Stimulated activated CD8-positive, alpha-beta memory T cell treated with anti-CD3 and anti-CD28 coated beads, Interleukin-15, amount 100 ng/mL, for 4 hours (primary cell): ENCODE results near the gene ARID1B.

Experiments
- DNase-seq, 2 donors: peaks; one replicate each; pipeline ENCODE4 v3.0.0-alpha.2; 2020; ENCODE audit warnings: low read depth in 2 of 2

ARID1B gene

DNA sequence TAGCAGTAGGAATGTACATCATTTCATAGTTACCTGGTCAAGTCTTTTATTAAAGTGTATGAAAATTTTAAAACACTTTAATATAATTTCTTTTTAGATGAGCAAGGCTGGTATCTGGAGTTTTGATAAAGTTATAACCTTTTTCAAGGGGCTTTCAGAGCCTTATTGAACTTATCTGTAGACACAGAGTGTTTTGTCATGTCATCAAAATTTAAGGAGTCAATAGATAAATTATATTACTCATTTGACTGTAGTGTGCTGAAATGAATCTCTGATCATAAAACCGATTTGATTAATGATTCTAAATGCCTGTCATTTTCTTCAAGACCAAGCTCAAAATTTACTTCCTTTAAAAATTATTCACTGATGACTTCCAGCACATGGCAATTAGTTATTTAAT, 125.6 kb downstream of the ARID1B start:
- DNase-seq, result no peak

DNA sequence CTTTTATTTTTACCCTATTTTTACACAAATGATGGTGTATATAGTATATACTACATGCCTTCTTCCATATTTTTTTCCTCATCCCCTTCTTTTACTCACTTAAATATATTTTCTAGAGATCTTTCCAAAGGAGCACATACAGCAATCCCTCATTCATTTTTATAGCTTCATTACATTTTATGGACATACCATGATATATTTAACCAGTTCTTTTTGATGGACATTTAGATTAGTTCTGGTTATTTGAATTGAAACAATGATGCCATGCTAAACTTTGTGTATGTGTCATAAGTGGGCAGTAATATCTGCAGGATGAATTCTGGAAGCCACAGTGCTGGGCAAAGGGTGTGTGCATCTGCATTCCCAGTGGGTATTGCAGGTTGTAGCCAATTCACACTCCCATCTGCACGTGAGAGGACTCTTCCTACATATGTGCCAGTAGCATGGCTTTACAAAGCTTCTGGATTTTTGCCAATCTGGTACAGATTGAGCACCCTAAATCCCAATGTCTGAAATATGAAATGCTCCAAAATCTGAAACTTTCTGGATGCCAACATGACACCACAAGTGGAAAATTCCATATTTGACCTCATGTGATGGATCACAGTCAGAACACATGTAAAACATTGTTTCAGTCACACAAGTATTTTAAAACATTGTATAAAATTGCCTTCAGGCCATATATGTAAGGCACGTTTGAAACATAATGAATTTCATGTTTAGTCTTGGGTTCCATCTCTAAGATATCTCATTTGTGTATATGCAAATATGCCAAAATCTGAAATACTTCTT, 127.2 kb downstream of the ARID1B start:
- DNase-seq, result no peak

- DNase-seq, result no peak
Observed at GRCh38 chr6:156905801-156906200, 128.6 kb downstream of the ARID1B start.

DNA sequence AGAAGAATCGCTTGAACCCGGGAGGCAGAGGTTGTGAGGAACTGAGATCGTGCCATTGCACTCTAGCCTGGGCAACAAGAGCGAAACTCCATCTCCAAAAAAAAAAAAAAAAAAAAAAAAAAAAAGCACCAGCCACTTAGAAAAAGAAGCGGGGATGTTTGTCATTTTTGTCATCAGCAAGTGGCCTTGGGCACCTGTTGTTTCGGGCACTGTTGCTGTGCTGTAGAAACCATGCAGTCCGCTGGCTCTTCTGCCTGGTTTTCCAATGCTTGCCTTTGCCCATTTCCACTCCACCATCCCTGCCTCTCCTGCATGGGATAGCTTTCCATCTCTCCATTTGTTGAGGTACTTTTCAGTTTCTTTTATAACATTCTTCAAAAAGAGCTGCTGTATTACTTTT, 129.3 kb downstream of the ARID1B start:
- no peak for DNase-seq

GRCh38 chr6:156909212-156910010, 132.2 kb downstream of the ARID1B start:
- DNase-seq, result no peak

GRCh38 chr6:156910011-156910334, 132.8 kb downstream of the ARID1B start:
- DNase-seq, result no peak

GRCh38 chr6:156910938-156911337, 133.8 kb downstream of the ARID1B start:
- DNase-seq, result no peak

GRCh38 chr6:156911581-156911980, 134.4 kb downstream of the ARID1B start:
- no peak for DNase-seq

DNA sequence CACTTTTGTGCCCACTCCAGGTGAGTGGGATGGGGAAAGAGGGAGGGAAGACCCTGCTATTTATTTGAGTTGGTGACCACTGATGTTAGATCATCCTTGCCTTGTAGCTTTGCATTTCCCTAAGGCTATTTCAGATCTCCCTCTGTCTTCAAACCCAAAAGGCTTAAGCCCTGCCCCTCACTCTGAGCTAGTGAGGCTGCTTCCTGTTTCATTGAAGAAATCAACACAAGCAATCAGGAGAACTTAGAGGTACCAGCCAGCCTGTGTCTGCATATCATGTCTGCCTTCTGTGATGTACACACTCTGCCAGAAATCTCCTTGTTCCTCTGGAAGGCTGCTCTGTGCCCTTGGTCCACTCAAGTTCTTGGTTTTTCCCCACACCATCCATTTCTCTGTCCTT, 135.3 kb downstream of the ARID1B start:
- no peak for DNase-seq

DNA sequence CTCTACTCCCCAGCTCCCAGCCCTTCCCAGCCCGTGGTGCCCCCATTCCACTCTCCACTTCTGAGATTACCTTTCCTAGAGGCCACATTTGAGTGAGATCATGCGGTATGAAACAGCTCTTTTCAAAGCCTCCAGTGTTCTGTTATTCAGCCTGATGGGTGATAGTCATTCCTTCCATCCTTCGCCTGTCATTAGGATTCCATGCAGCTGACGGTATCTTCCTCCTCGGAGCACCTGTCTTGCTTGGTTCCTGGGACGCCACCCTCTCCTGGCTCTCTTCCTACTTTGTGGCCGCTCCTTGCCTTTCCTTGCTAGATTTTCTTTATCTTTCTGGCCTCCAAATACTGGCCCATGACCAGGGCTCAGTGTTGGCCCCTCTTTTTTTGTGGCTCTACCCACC, 137.0 kb downstream of the ARID1B start:
- no peak for DNase-seq

DNA sequence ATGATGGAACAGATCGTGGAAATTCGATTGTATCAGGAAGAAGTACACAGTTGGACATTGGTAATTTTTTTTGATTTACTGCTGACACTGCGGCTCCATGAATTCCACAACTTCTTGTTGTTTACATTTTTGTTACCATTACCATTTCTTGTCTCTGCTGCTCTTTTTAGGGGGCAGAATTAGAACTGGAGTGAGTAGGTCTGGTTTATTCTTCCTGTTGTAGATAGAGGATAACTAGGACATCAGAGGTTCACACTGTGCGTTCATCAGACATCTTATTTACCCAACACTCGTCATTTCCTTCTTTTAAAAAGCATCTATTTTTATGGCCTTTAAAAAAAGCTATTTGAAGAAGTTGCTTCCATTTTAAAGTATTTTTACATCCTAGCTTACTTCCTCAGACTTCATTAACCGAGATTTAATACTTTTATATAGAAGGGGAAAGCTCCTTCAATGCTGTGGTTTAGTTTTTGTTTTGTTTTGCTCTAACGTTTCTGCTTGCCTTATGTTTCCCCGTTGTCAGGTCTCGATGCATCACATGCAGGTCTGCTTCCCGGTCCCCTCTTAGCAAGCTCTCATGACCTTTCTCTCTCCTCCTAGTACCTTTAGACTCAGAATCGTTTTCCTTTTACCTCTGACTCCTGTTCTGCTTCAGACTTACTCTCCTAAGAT, 139.1 kb downstream of the ARID1B start:
- DNase-seq, result no peak

GRCh38 chr6:156917213-156917612, 140.0 kb downstream of the ARID1B start:
- no peak for DNase-seq

- no peak for DNase-seq
Observed at GRCh38 chr6:156918647-156919046, 141.5 kb downstream of the ARID1B start.

- no peak for DNase-seq
Observed at GRCh38 chr6:156919370-156919769, 142.2 kb downstream of the ARID1B start.

DNA sequence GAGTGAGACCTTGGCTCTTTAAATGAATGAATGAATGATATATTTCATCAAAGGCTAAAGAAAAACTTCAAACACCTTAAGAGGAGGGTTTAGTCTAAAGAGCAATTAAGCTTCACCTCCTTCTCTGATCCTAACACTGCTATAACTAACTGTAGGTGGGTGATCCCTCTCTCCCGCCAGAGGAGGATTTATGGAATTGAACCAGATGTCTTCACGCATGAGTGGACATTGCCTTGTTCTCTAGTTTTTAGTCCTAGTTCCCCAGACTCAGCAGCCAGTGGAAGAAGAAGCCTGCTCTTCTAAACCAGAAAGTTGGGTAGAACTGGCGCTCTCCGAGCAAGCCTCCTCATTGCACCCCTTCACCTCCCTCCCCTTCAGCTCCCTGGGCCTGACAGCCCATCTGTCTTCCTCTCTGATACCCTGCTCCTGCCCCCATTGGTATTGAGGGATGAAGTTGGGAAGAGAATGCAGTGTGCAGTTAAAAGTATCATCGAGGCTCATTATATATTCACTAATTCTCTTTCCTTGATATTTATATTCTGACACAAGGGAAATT, 142.7 kb downstream of the ARID1B start:
- DNase-seq, result no peak

DNA sequence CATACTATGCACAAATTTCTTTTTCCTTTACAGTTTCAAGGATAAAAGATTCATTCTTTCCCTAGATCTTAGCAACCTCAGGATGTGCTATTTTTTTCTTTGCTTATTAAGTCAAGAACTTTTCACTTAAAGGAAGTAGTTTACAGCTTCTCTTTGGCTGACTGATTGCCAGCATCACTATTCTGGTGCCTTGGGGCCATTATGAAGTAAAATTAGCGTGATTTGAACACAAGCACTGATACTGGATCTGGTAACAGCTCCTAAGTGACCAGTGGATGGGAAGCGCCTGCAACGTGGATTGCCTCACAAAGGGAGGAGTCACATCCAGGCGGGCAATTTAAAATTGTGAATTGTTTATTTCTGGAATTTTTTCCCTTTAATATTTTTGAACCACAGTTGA, 147.1 kb downstream of the ARID1B start:
- DNase-seq, result no peak

- DNase-seq, result no peak
Observed at GRCh38 chr6:156925026-156925425, 147.8 kb downstream of the ARID1B start.

DNA sequence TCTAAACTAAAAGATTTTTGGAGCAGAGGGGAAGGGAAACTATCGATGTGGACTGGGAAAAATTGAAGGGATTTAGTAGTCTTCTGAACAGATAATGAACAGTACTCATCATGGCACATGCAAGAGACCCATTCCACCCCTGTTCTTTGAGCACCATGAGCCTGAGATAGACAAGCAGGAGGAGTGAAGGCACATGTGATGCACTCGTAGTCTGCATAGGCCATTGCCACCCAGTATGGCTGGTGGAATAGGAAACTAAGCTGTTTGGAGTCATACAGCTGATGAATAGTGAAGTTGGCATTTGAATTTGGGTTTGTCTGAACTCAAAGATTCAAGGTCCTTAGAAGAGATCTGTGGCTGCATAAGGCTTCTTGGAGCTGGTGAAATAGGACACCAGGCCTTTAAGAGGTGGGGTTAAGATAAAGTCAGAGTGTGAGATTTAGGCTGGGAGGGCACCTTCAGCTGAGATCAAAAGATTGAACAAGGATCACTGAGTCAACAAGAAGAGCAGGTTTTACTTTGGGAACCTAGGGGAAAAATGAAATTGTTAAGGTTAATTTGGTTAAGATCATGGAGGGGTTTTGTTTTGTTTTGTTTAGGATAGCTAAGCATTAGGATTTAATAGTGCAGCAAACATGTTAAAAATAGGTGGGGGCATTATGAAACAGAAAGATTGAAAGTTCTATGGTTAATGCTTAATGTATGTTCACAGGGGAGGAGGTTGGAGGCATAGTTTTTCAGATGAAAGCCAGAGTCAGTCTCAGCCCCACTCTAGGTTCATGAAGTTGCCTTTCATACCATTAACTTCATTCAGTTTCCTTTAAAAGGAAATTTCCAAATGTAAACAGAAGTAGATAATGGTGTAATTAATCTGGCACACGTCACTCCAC, 148.8 kb downstream of the ARID1B start:
- no peak for DNase-seq

DNA sequence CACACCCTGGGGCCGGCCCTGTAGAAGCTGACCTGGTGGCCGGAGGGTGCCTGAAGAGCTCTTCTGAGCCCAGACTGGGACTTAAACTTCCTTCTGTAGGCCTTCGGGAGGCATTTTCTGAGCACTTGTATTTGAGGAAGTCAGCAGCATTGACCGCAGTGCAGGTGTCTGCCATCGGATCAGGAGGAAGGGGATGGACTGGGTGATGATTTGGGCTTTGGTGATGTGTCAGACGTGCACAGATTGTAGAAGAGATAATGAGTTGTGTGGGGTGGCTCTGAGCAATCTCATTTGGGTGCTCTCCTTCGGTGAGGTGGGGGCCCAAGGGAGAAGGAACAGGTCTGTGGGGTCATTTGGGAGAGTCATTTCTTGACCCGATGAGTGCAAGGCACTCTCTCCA, 150.9 kb downstream of the ARID1B start:
- DNase-seq, result no peak

DNA sequence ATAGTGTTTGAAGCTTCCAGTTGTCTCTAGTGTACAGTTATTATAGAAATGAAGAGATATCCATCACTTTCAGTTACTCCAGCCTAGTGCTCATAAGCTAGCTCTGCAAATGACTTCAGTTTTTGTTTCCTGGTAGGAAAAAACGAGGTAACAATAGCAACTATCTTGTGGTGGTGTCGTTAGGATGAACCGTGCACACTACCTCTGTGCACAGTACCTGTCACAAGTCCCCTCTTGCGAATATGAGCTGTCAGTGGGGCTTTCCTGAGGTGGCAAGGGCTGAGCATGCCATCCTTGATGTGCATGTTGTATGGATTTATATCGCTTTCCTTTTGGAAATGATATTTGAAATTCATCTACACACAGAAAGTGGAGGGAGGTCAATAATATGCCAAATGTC, 151.8 kb downstream of the ARID1B start:
- no peak for DNase-seq

GRCh38 chr6:156931283-156931682, 154.1 kb downstream of the ARID1B start:
- no peak for DNase-seq
